Esophagus mucosa (tissue), 1 donor: ENCODE data around the gene CHEK1. TPM values are rescaled to one million over a fixed set of nuclear protein-coding genes. Genes with fewer than 3 reads are reported as not detected.
A peak's percentile ranks its signal among the peaks of the same experiment; 100 is the strongest.

Experiments
- ATAC-seq: fragments of 200-7000 bp; cut with Tn5 transposase; one replicate; pipeline ENCODE4 v1.9.1; 2020
- total RNA-seq: library from RNA; stranded (reverse); gene quantifications from one replicate; pipeline ENCODE4 v1.2.4, GENCODE V29; 2023
- donor health status: DM: yes; HTN: yes; CAD: no.

The CHEK1 gene
- total RNA-seq, 1 donor from 2014 or later: 14.7 TPM

GRCh38 chr11:125626288-125626950, 1.5 kb downstream of the CHEK1 start:
- ATAC-seq: peak; percentile 15

- no peak for ATAC-seq
These were observed 2.4 kb downstream of the CHEK1 start for GRCh38 chr11:125627236-125627910.

- no peak for ATAC-seq
These were observed 12.9 kb downstream of the CHEK1 start for GRCh38 chr11:125637840-125638239.

- no peak for ATAC-seq
These were observed 13.4 kb downstream of the CHEK1 start for GRCh38 chr11:125638315-125638714.

- ATAC-seq: no peak
These were observed 20.9 kb downstream of the CHEK1 start for GRCh38 chr11:125645871-125646270.

- no peak for ATAC-seq
These were observed 24.7 kb downstream of the CHEK1 start for GRCh38 chr11:125649465-125650166.

GRCh38 chr11:125662689-125663088, 37.7 kb downstream of the CHEK1 start:
- ATAC-seq: no peak

GRCh38 chr11:125663910-125664309, 38.9 kb downstream of the CHEK1 start:
- no peak for ATAC-seq

GRCh38 chr11:125667151-125667550, 42.2 kb downstream of the CHEK1 start:
- no peak for ATAC-seq

- ATAC-seq: no peak
These were observed 45.2 kb downstream of the CHEK1 start for GRCh38 chr11:125670172-125670571.

- no peak for ATAC-seq
These were observed 46.6 kb downstream of the CHEK1 start for GRCh38 chr11:125671561-125671960.

- no peak for ATAC-seq
These were observed 49.2 kb downstream of the CHEK1 start for GRCh38 chr11:125674210-125674609.

- ATAC-seq: no peak
These were observed 50.2 kb downstream of the CHEK1 start for GRCh38 chr11:125675196-125675595.

- ATAC-seq: no peak
These were observed 54.4 kb downstream of the CHEK1 start for GRCh38 chr11:125679397-125679796.

- no peak for ATAC-seq
These were observed 54.9 kb downstream of the CHEK1 start for GRCh38 chr11:125679837-125680236.

GRCh38 chr11:125680747-125681146, 55.8 kb downstream of the CHEK1 start, which contains the start of gene ACRV1:
TSS of gene ACRV1 (minus strand) at chr11:125680847. CDS start at chr11:125680780, 67 bp downstream.
- no peak for ATAC-seq

GRCh38 chr11:125685228-125685627, 60.3 kb downstream of the CHEK1 start:
- no peak for ATAC-seq

- ATAC-seq: no peak
These were observed 63.1 kb downstream of the CHEK1 start for GRCh38 chr11:125688066-125688465.

- no peak for ATAC-seq
These were observed 63.7 kb downstream of the CHEK1 start for GRCh38 chr11:125688632-125689031.

- ATAC-seq: no peak
These were observed 64.4 kb downstream of the CHEK1 start for GRCh38 chr11:125689274-125689859.

- no peak for ATAC-seq
These were observed 65.0 kb downstream of the CHEK1 start for GRCh38 chr11:125690006-125690405.

- no peak for ATAC-seq
These were observed 67.9 kb downstream of the CHEK1 start for GRCh38 chr11:125692887-125693286.

GRCh38 chr11:125694951-125695350, 70.0 kb downstream of the CHEK1 start:
- ATAC-seq: no peak
